ENCODE measurements around the gene KDR.

- TF ChIP-seq CTCF (IDR thresholded peaks at IDR 0.05) (no peak), POLR2AphosphoS5 (IDR thresholded peaks at IDR 0.05) (no peak)
Measured at GRCh38 chr4:55035892-55036291, 89.5 kb downstream of the KDR start.

All from esophagus muscularis mucosa (tissue), 3 donors.